HG03575 (cell line): Measurements from ENCODE around the gene HNRNPA3.
"Not testable (repeated sequence)": the region's sequence is repeated elsewhere in the genome, so short reads cannot be mapped to it uniquely, and the experiment has no call there.

ENCODE experiments used
- ATAC-seq: cut with Tn5 transposase; IDR thresholded peaks from one replicate; pipeline ENCODE4 v1.9.1; 2021; ENCODE audit not compliant: unreplicated experiment, insufficient number of reproducible peaks, low FRiP score; ENCODE audit errors: extremely low read depth

HNRNPA3 gene

GRCh38 chr2:177187631-177188312, 24.8 kb upstream of the HNRNPA3 start:
- no peak for ATAC-seq

- ATAC-seq = no peak
Measured at GRCh38 chr2:177188482-177189469, 23.8 kb upstream of the HNRNPA3 start.

- no peak for ATAC-seq
Measured at GRCh38 chr2:177190941-177191340, 21.7 kb upstream of the HNRNPA3 start.

- ATAC-seq = no peak
Measured at GRCh38 chr2:177192788-177193187, 19.8 kb upstream of the HNRNPA3 start.

- ATAC-seq = no peak
Measured at GRCh38 chr2:177193240-177193639, 19.4 kb upstream of the HNRNPA3 start.

- no peak for ATAC-seq
Measured at GRCh38 chr2:177195194-177195593, 17.4 kb upstream of the HNRNPA3 start.

- ATAC-seq = not testable (repeated sequence)
Measured at GRCh38 chr2:177200419-177200818, 12.2 kb upstream of the HNRNPA3 start.

- no peak for ATAC-seq
Measured at GRCh38 chr2:177201919-177202346, 10.7 kb upstream of the HNRNPA3 start.

GRCh38 chr2:177204417-177204816, 8.2 kb upstream of the HNRNPA3 start:
- no peak for ATAC-seq

- no peak for ATAC-seq
Measured at GRCh38 chr2:177207101-177207500, 5.5 kb upstream of the HNRNPA3 start.

- ATAC-seq = no peak
Measured at GRCh38 chr2:177211169-177211568, 1.4 kb upstream of the HNRNPA3 start.

- ATAC-seq = no peak
Measured at GRCh38 chr2:177211576-177212105, 953 bp upstream of the HNRNPA3 start.

- ATAC-seq = peak; percentile 20
Measured at GRCh38 chr2:177212891-177213856, 580 bp downstream of the HNRNPA3 start.

- ATAC-seq = no peak
Measured at GRCh38 chr2:177217247-177217843, 4.8 kb downstream of the HNRNPA3 start.

GRCh38 chr2:177219787-177220186, 7.2 kb downstream of the HNRNPA3 start:
- not testable (repeated sequence) for ATAC-seq

- ATAC-seq = no peak
Measured at GRCh38 chr2:177221534-177221933, 8.9 kb downstream of the HNRNPA3 start.

- no peak for ATAC-seq
Measured at GRCh38 chr2:177221970-177222369, 9.4 kb downstream of the HNRNPA3 start.

GRCh38 chr2:177223436-177223835, 10.8 kb downstream of the HNRNPA3 start:
- ATAC-seq = not testable (repeated sequence)
